GM12801 (cell line): ENCODE results near the gene CD300E.

Experiments used
- TF ChIP-seq, protein P1 (sequence below): IDR thresholded peaks from one replicate; pipeline ENCODE4 v1.5.1; 2011; ENCODE audit warnings: control low read depth; ENCODE audit not compliant: insufficient read length; ENCODE audit errors: extremely low read depth

The CD300E gene

DNA sequence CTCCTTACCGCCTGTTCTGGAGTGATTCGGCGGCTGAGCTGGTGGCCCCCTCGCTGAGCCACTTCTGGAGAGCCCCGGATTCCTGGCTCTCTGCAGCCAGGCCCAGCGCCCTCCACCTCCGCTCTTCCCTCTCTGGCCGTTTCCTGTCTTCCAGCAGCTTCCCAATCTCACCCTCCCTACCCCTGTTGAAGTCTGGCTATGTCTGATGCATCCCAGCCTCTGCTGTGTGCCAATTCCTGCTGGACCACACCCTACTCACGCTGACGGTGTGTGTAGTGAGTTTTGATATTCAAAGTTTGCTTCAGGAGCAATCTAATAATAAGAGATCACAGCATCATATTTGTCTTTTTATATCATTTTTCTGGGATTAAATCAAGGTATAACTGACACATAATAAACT, 40.9 kb downstream of the CD300E start:
- TF ChIP-seq, protein P1, sequence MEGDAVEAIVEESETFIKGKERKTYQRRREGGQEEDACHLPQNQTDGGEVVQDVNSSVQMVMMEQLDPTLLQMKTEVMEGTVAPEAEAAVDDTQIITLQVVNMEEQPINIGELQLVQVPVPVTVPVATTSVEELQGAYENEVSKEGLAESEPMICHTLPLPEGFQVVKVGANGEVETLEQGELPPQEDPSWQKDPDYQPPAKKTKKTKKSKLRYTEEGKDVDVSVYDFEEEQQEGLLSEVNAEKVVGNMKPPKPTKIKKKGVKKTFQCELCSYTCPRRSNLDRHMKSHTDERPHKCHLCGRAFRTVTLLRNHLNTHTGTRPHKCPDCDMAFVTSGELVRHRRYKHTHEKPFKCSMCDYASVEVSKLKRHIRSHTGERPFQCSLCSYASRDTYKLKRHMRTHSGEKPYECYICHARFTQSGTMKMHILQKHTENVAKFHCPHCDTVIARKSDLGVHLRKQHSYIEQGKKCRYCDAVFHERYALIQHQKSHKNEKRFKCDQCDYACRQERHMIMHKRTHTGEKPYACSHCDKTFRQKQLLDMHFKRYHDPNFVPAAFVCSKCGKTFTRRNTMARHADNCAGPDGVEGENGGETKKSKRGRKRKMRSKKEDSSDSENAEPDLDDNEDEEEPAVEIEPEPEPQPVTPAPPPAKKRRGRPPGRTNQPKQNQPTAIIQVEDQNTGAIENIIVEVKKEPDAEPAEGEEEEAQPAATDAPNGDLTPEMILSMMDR, result no peak

DNA sequence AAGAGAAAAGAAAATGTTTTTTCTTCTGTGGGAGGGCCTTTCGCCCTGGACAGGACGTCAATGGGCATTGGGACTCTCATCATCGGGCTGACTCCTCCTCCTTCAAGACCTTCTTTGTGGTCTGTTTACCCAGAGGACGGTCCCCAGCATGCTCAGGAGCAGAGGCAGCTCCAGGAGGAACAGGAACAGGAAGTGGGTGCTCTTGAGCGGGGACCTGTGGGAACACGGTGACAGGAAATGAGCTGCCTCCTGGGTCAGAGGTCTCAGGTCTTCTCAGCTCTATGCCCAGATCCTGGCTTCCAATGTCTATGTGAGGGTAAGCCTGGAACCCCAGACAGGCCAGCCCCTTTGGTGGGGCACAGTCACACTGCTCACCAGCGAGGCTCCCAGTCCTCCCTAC, 43.6 kb downstream of the CD300E start:
- TF ChIP-seq, protein P1, result no peak

DNA sequence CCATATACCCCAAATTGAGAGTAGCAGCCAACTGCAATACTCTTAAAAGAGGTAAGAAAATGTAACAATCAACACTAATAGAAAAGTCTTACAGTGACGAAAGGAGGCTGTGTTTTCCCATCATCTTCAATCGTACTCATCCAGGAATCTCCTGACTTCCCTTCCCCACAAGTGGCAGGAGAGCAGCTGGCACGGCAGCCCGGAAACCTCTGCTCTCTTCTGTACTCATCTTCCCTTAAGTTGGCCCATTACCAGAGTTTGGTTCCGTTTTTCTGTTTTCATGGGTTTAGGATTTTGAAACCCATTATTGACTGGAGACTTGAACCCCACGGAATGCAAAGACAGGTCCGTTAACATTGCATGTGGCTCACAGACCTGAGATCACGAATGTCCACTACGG, 44.6 kb downstream of the CD300E start:
- TF ChIP-seq, protein P1, result no peak

DNA sequence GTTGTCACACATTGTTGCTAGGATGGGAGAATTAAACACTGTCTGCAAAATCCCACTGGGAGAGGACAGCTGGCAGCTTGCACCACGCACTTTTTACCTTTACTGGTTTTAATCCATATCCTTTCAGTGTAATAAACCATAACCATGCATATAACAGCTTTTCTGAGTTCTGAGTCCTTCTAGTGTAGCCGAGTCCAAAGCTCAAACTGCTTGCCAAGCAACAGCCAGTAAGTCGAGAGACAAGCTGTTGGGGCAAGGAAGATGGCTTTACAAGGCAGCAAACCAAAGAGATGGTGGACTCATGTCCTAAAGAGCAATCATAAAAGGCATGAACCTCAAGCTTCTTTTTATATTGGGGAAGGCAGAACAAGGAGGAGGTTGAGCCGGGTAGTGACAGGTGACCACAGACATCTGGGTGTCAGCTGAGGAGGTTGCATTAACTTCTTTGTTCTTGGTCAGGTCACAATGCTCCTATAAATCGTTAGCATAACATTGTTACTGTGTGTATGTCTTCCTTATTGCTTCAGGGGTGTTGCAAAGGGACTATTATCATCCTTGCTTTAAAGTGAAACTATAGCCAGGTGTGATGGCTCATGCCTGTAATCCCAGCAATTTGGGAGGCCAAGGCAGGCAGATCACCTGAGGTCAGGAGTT, 48.9 kb downstream of the CD300E start:
- TF ChIP-seq, protein P1, result no peak

DNA sequence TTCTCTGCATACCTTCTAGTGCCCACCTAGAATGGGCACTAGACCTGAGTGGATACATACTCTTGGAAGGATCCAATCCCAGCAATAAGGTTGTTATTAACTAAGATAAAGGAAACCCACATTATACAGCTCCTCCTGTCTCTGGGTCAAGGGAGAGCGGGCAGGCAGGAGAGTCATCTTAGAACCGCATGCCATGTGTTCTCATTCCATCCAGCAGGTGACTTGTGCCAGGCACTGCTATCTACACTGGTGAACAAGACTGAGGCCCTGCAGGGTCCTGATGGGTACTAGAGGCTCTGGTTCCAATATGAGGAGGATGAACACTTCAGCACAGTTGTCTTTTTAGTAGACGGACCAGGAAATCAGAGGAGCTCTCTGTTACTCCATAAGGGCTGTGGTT, 50.4 kb downstream of the CD300E start:
- TF ChIP-seq, protein P1, result no peak

DNA sequence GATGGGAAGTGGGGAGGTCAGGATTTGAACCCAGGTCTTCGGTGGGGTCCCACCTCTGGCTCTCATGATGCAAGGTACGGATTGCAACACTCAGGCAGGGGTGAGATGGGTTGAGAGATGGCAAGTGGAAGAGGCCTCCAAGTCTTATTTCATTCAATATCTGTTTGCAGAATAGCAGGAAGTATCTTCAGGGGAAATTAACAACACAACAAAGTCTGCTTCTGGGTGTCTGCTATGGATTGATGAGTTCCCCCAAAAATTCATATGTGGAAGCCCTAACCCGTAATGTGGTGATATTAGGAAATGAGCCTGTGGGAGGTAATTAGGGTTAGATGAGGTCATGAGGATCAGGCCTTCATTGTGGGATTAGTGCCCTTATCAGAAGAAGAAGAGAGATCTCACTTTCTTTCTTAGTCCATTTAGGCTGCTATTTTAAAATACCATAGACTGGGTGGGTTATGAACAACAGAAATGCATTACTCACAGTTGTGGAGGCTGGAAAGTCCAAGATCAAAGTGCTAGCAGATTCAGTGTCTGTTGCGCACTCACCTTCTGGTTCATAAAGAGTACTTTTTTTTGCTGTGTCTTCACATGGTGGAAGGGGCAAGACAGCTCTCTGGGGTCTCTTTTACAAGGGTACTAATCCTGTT, 51.8 kb downstream of the CD300E start:
- TF ChIP-seq, protein P1, result no peak

DNA sequence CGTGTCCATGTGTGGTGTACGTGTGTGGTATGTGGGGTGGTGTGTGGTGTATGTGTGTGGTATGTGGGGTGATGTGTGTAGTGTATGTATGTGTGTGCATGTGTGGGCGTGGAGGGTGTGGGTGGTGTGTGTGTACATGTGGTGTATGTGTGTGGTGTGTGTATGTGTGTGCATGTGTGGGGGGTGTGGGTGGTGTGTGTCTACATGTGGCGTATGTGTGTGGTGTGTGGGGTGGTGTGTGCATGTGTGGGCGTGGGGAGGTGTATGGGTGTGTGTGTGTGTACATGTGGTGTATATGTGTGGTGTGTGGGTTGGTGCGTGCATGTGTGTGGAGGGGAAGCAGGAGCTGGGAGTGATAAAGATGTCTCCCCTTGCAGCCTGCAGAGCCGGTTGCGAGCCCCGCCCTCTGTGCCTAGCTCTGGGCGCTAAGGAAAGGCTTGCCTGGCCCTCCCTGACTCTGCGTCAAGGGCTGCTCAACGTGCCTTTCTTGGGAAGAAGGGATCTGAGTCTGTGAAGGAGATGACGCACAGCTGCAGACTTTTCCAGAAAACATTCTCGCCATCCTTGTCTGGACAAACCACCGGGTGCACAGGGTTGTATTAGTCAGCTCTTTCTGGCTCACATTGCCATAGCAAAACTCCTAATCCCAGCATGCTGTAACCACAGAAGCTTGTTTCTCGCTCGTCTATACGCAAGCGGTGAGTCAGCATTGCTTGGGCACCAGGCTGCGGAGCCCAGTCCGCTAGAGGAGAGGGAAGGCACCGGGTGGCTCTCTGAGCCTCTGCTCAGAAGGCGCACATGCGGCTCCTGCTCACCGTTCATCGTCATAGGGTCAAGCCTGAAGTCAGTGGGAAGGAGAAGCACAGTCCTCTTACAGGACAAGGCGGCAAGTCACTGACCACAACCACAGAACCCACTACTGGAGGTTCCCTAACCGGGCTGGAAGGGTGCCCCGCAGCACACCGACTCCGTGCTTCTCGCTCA, 54.2 kb downstream of the CD300E start:
- TF ChIP-seq, protein P1, result no peak
